Neural progenitor cell (in vitro differentiated cells): ENCODE measurements around the gene TMEM117.

Experiments
- CTCF ChIP-seq: fragments of 200-600 bp; sonication (generic); IDR thresholded peaks from 2 replicates; pipeline ENCODE4 v1.5.1; 2017; ENCODE audit warnings: antibody characterized with exemption, mild to moderate bottlenecking
- EZH2phosphoT487 ChIP-seq: fragments of 200-600 bp; sonication (generic); IDR thresholded peaks from 2 replicates; pipeline ENCODE4 v1.6.1; 2017; ENCODE audit warnings: antibody characterized with exemption

- TF ChIP-seq CTCF = no peak
- no peak for TF ChIP-seq EZH2phosphoT487
These were observed 264.4 kb downstream of the TMEM117 start for GRCh38 chr12:44100264-44100663.
